ENCODE measurements around the gene ILDR1.
"Not testable (repeated sequence)": the region's sequence is repeated elsewhere in the genome, so short reads cannot be mapped to it uniquely, and the experiment has no call there.

Gene ILDR1

GRCh38 chr3:122021811-122022401 lies at the start of gene ILDR1:
Gene ILDR1, minus strand, starts transcription at chr3:122022247. Its CDS starts 170 bp downstream, at chr3:122022077.
- TF ChIP-seq GATA1 (IDR thresholded peaks at IDR 0.05; ENCODE audit: low read depth, low read length) (no peak), POLR2A (IDR thresholded peaks at IDR 0.05; ENCODE audit: low read length) (no peak)
- no peak for DNase-seq

DNA sequence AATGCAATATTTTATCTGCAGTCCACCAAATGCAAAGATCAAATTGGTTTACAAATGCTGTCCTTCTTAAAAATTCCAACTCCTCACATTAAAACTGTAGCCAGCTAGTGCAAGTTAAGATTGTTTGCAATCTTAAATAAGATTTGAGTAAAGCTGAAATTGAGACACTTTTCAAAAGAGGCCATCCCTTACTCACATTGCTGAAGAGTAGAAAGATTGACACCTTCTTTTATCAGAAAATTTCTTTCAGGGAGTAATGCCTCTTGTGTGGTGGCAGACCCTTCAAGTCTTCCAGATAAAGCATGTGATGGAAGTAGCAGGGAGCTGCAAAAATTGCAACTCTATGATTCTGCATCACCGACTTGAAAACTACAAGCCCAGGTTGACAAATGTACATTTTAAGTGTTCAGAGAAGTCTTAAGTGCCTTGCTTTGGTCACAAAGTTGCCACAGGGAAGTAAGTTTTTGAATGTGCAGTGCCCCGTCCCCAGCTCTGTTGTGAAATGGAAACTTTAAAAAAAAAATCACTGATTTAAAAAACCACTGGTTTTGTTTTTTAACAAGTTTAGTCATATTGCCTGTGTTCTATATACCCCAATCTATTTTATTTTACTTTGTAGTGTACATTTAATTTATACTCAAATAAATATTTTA lies 45.7 kb upstream of the ILDR1 start:
- TF ChIP-seq POLR2A (IDR thresholded peaks at IDR 0.05; ENCODE audit: low read length) (no peak), GATA1 (IDR thresholded peaks at IDR 0.05; ENCODE audit: low read depth, low read length) (no peak)
- no peak for DNase-seq

DNA sequence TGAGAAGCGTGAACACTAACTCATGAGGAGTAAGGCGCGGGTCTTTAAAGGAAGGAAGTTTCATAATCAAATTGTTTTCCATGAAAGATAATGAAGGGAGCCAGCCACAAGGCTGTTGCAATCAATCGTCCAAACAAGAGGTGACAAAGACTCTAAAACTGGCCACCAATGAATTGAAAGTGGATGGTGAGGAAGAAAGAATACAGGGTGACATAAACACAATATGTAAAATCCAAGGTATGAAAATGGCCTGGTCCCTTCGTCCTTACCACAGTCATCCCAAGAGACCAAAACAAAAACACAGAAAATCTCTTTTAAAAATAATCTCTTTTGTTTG lies 45.1 kb upstream of the ILDR1 start:
- TF ChIP-seq GATA1 (IDR thresholded peaks at IDR 0.05; ENCODE audit: low read depth, low read length): no peak
- no peak for TF ChIP-seq POLR2A (IDR thresholded peaks at IDR 0.05; ENCODE audit: low read length)
- no peak for DNase-seq

DNA sequence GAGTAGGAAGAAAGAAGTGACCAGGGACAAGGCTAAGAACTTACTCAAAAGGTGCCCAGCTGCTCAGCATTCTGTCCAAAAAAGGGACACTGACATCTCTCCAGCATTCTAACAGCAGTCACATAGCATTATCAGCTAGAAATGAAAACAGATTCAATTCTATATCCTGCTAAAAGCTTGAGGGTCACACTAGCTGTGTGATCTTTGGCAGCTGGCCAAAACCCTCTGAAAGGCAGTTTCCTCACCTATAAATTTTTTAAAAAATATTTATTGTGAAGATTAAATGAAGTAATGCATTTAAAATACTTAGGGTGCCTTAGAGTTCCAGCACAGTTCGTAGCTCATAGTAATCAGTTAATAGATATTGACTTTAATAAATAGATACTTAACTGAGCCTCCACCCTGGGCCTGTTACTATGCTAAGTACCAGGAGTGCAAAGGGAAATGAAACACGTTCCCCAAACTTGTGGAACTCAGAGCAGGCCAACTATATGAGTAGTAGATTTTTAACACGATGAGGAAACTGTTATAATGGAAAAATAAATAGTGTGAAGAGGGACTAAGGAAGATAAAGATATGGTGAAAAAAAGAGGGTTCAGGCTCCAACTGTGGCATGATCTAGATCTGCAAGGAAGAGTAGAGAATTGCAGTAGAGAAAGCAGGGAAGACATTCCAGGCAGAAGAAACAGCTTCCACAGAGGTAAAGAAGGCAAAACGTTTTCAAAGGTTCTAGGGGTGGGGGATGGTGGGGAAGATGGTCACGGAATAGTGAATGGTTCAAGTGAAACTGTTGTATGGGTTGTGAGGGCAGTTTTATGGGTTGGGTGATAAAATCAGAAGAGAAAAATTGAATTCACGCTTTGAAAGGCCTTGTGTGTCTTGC lies 44.5 kb upstream of the ILDR1 start:
- TF ChIP-seq POLR2A (IDR thresholded peaks at IDR 0.05; ENCODE audit: low read length) (no peak), GATA1 (IDR thresholded peaks at IDR 0.05; ENCODE audit: low read depth, low read length) (no peak)
- no peak for DNase-seq

- DNase-seq: no peak
- TF ChIP-seq POLR2A (IDR thresholded peaks at IDR 0.05; ENCODE audit: low read length): no peak
- no peak for TF ChIP-seq GATA1 (IDR thresholded peaks at IDR 0.05; ENCODE audit: low read depth, low read length)
These were observed 42.3 kb upstream of the ILDR1 start for GRCh38 chr3:122064326-122064725.

GRCh38 chr3:122063908-122064307 lies 41.9 kb upstream of the ILDR1 start:
- DNase-seq: no peak
- TF ChIP-seq GATA1 (IDR thresholded peaks at IDR 0.05; ENCODE audit: low read depth, low read length) (no peak), POLR2A (IDR thresholded peaks at IDR 0.05; ENCODE audit: low read length) (no peak)

GRCh38 chr3:122060040-122060698 lies 38.1 kb upstream of the ILDR1 start:
- DNase-seq: no peak
- no peak for TF ChIP-seq POLR2A (IDR thresholded peaks at IDR 0.05; ENCODE audit: low read length)
- no peak for TF ChIP-seq GATA1 (IDR thresholded peaks at IDR 0.05; ENCODE audit: low read depth, low read length)

- DNase-seq: no peak
- TF ChIP-seq GATA1 (IDR thresholded peaks at IDR 0.05; ENCODE audit: low read depth, low read length) (no peak), POLR2A (IDR thresholded peaks at IDR 0.05; ENCODE audit: low read length) (no peak)
These were observed 36.2 kb upstream of the ILDR1 start for GRCh38 chr3:122058294-122058693.

DNA sequence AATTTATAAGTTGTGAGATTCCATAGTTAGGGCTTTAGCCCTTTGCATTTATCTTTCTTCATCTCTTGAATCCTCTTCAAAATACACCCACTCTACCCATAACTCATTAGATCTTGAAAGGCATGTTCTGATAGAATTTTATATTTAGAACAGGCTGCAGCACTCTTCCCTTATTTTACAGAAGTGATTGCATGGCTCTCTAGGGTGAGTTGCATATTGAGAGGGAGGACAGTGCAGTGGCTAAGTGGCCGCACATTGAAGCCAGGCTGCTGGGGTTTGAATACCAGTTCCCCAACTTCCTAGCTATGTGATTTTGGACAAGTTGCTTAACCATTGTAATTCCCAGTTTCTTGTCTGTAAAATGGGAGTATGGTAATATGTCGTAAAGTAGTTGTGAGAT lies 35.6 kb upstream of the ILDR1 start:
- TF ChIP-seq POLR2A (IDR thresholded peaks at IDR 0.05; ENCODE audit: low read length) (no peak), GATA1 (IDR thresholded peaks at IDR 0.05; ENCODE audit: low read depth, low read length) (no peak)

DNA sequence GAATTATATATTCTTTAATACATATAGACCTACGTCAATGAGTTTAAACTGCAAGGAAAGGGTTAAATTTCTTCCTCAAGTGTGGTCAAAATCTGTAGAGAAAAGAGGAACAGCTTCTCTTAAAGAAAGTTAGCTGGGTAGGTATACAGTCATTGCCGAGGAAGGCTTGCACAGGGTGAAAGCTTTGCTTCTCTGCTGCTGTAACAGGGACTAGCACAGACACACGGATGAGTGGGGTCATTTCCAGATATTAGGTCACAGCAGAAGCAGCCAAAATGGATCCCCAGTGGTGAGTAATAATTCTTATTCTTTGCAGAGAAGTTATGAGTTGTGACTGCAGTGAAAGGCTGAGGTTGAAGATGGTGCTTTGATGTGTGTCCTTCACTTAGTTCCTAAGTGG lies 33.2 kb upstream of the ILDR1 start, which contains the start of gene CD86:
Gene CD86 (plus strand): TSS at position 148 of the 400 bp plus-strand sequence. CDS start 128 bp downstream, at position 276.
- TF ChIP-seq POLR2A (IDR thresholded peaks at IDR 0.05; ENCODE audit: low read length): no peak
- TF ChIP-seq GATA1 (IDR thresholded peaks at IDR 0.05; ENCODE audit: low read depth, low read length): no peak
- DNase-seq: no peak

More for the DNA sequence above, 35.6 kb upstream of the ILDR1 start:
- no peak for DNase-seq

GRCh38 chr3:122052968-122053367 lies 30.9 kb upstream of the ILDR1 start:
- TF ChIP-seq GATA1 (IDR thresholded peaks at IDR 0.05; ENCODE audit: low read depth, low read length): no peak
- TF ChIP-seq POLR2A (IDR thresholded peaks at IDR 0.05; ENCODE audit: low read length): no peak
- no peak for DNase-seq

GRCh38 chr3:122047773-122048172 lies 25.7 kb upstream of the ILDR1 start:
- DNase-seq: not testable (repeated sequence)

DNA sequence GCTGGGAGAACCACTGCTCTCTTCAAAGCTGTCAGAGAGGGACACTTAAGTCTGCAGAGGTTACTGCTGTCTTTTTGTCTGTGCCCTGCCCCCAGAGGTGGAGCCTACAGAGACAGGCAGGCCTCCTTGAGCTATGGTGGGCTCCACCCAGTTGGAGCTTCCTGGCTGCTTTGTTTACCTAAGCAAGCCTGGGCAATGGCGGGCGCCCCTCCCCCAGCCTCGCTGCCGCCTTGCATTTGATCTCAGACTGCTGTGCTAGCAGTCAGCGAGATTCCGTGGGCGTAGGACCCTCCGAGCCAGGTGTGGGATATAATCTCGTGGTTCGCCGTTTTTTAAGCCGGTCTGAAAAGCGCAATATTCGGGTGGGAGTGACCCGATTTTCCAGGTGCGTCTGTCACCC lies 25.2 kb upstream of the ILDR1 start:
- not testable (repeated sequence) for DNase-seq

- no peak for DNase-seq
- TF ChIP-seq POLR2A (IDR thresholded peaks at IDR 0.05; ENCODE audit: low read length) (no peak), GATA1 (IDR thresholded peaks at IDR 0.05; ENCODE audit: low read depth, low read length) (no peak)
These were observed 11.0 kb upstream of the ILDR1 start for GRCh38 chr3:122033023-122033422.
